GM10248 (cell line): ENCODE measurements around the gene TLX2.
A peak's percentile ranks its signal among the peaks of the same experiment; 100 is the strongest.

ENCODE experiments used
- CTCF ChIA-PET: fragments of 300-600 bp; sonication (Branson Sonifier 250); formaldehyde crosslinking; extraction: SDS; loops from one replicate; lab custom pipeline; 2021; ENCODE audit warnings: antibody characterized with exemption; lab: Yijun Ruan, JAX
- POLR2A ChIA-PET: fragments of 350-650 bp; sonication (Branson Sonifier 250); formaldehyde crosslinking; extraction: SDS; loops from one replicate; lab custom pipeline; 2020; ENCODE audit warnings: antibody characterized with exemption; lab: Yijun Ruan, JAX
- DNase-seq: peaks from one replicate; pipeline ENCODE4 v3.0.0; 2012; ENCODE audit errors: extremely low spot score
- CTCF ChIP-seq: IDR thresholded peaks from 2 replicates; pipeline ENCODE4 v1.5.1; 2012; ENCODE audit warnings: mild to moderate bottlenecking, low read depth; ENCODE audit errors: extremely low read depth, missing control alignments, control extremely low read depth

The TLX2 gene

GRCh38 chr2:74511104-74511989, 2.9 kb upstream of the TLX2 start:
- ChIA-PET POLR2A (no interaction called here), CTCF (interaction anchor here (3.9 kb wide), 1 partner anchor 28 kb away, joined by 10 read pairs; the partner anchor contains the start of genes CCDC142 and TTC31)
- no peak for DNase-seq
- TF ChIP-seq CTCF, result no peak

GRCh38 chr2:74512744-74513604, 1.3 kb upstream of the TLX2 start:
- ChIA-PET CTCF (interaction anchor here (1.1 to 3.9 kb wide), 2 partner anchors 16 to 30 kb away, joined by 3 to 10 read pairs; partner anchors contain the start of genes CCDC142 and TTC31), POLR2A (no interaction called here)
- no peak for TF ChIP-seq CTCF
- no peak for DNase-seq

- ChIA-PET CTCF (interaction anchor here (1.1 to 3.9 kb wide), 3 partner anchors 16 to 72 kb away, joined by 3 to 10 read pairs (median 4); partner anchors contain the start of genes CCDC142 and TTC31), POLR2A (interaction anchor here (0.7 kb wide), 1 partner anchor 9 kb away, joined by 4 read pairs; no protein-coding TSS in a partner anchor)
- DNase-seq, result peak; percentile 32
- TF ChIP-seq CTCF, result no peak
Observed at GRCh38 chr2:74513605-74514367, 464 bp upstream of the TLX2 start.

- POLR2A ChIA-PET, result no interaction called here
- CTCF ChIA-PET, result interaction anchor here (0.6 to 3.9 kb wide), 5 partner anchors 11 to 83 kb away, joined by 3 to 10 read pairs (median 4); partner anchors contain the start of genes CCDC142 and TTC31
- no peak for DNase-seq
- no peak for TF ChIP-seq CTCF
Observed at GRCh38 chr2:74515271-74515980, 1.2 kb downstream of the TLX2 start.

GRCh38 chr2:74515981-74516633, 1.9 kb downstream of the TLX2 start:
- CTCF ChIA-PET, result interaction anchor here (1.0 to 1.3 kb wide), 4 partner anchors 12 to 71 kb away, joined by 3 to 6 read pairs (median 4); partner anchors contain the start of gene HTRA2
- TF ChIP-seq CTCF, result no peak
- POLR2A ChIA-PET, result interaction anchor here (1.0 kb wide), 1 partner anchor 14 kb away, joined by 5 read pairs; the partner anchor contains the start of genes AUP1 and HTRA2
- DNase-seq, result peak; percentile 93
